OCI-LY3 (cell line): ENCODE results near the gene NEMF.

Experiments
- EZH2phosphoT487 ChIP-seq: fragments of 200-600 bp; shearing (Covaris generic); IDR thresholded peaks from 2 replicates; pipeline ENCODE4 v1.6.1; 2018; ENCODE audit warnings: antibody characterized with exemption, mixed run types, low read depth
- TF ChIP-seq, protein P1 (sequence below): fragments of 200-600, 300-600 bp; sonication (generic); IDR thresholded peaks from 2 replicates; pipeline ENCODE4 v1.5.1; 2014; ENCODE audit warnings: antibody characterized with exemption, low read length, low read depth

DNA sequence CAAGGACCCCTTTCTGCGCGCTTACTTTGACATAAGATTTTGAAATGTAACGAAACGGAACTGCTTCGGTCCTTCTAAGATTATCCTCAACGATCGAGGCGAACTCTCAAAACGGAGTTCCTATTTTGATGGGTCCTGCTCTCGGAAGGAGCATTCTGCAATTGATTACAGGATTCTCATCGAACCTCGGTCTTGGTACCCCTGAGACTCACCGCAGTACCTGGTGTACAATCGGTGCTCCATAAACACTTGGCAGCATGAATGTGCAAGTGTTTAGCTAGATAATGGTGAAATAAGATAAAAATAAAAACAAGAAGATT lies 530 bp upstream of the NEMF start:
- TF ChIP-seq, protein P1, sequence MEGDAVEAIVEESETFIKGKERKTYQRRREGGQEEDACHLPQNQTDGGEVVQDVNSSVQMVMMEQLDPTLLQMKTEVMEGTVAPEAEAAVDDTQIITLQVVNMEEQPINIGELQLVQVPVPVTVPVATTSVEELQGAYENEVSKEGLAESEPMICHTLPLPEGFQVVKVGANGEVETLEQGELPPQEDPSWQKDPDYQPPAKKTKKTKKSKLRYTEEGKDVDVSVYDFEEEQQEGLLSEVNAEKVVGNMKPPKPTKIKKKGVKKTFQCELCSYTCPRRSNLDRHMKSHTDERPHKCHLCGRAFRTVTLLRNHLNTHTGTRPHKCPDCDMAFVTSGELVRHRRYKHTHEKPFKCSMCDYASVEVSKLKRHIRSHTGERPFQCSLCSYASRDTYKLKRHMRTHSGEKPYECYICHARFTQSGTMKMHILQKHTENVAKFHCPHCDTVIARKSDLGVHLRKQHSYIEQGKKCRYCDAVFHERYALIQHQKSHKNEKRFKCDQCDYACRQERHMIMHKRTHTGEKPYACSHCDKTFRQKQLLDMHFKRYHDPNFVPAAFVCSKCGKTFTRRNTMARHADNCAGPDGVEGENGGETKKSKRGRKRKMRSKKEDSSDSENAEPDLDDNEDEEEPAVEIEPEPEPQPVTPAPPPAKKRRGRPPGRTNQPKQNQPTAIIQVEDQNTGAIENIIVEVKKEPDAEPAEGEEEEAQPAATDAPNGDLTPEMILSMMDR = no peak; the same call in 1 of the 2 replicates
- no peak for TF ChIP-seq EZH2phosphoT487
